Epithelial cell of esophagus (primary cell): Measurements from ENCODE around the gene TFF2.

Experiments
- DNase-seq: peaks from one replicate; pipeline ENCODE4 v3.0.0; 2010; ENCODE audit warnings: low read depth
- H3K4me3 ChIP-seq: 2 replicates; pipeline ENCODE4 v1.5.1; 2011; ENCODE audit warnings: mild to moderate bottlenecking, low read length, control low read depth
- TF ChIP-seq, protein P1 (sequence below): IDR thresholded peaks from 2 replicates; pipeline ENCODE4 v1.5.1; 2011; ENCODE audit warnings: low read depth, mild to moderate bottlenecking, low read length, control low read depth, inconsistent platforms; ENCODE audit not compliant: insufficient read depth; ENCODE audit errors: missing control alignments

The TFF2 gene, protein sequence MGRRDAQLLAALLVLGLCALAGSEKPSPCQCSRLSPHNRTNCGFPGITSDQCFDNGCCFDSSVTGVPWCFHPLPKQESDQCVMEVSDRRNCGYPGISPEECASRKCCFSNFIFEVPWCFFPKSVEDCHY

DNA sequence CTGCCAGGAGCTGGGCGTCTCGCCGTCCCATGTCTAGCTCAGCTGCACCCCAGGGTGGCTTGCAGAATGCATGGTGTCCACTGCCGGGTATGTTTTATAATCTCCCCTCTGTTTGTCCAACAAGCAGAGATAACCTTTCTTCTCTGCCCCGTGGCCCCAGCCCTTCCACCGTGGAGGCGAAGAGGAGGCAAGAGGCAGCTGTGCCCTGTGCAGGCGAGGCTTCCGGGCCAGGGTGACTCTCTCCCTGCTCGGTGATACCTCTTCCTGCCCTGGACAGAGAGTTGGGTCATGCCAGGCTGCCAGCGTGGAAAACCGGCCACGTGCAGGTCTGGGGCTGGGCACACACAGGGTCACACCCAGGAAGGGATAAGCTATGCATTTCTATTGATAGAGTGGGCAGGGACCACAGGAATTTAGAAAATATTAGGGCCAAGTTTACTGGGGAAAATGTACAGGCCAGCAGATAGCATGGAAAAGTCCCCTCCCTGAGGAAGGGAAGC is at the start of gene TFF2:
Gene TFF2 (minus strand): TSS at position 68 of the 500 bp plus-strand sequence. CDS start 37 bp downstream, at position 31.
- TF ChIP-seq, protein P1, sequence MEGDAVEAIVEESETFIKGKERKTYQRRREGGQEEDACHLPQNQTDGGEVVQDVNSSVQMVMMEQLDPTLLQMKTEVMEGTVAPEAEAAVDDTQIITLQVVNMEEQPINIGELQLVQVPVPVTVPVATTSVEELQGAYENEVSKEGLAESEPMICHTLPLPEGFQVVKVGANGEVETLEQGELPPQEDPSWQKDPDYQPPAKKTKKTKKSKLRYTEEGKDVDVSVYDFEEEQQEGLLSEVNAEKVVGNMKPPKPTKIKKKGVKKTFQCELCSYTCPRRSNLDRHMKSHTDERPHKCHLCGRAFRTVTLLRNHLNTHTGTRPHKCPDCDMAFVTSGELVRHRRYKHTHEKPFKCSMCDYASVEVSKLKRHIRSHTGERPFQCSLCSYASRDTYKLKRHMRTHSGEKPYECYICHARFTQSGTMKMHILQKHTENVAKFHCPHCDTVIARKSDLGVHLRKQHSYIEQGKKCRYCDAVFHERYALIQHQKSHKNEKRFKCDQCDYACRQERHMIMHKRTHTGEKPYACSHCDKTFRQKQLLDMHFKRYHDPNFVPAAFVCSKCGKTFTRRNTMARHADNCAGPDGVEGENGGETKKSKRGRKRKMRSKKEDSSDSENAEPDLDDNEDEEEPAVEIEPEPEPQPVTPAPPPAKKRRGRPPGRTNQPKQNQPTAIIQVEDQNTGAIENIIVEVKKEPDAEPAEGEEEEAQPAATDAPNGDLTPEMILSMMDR: no peak
- no peak for DNase-seq
- H3K4me3 ChIP-seq: no peak within 1 kb of the TSS

GRCh38 chr21:42400525-42400924 is 49.7 kb upstream of the TFF2 start:
- H3K4me3 ChIP-seq: no peak overlapping the region
- peak; percentile 34 for DNase-seq
- TF ChIP-seq, protein P1: no peak

- H3K4me3 ChIP-seq: no peak overlapping the region
- no peak for DNase-seq
- TF ChIP-seq, protein P1: no peak
Measured at GRCh38 chr21:42398436-42399028, 47.7 kb upstream of the TFF2 start.

DNA sequence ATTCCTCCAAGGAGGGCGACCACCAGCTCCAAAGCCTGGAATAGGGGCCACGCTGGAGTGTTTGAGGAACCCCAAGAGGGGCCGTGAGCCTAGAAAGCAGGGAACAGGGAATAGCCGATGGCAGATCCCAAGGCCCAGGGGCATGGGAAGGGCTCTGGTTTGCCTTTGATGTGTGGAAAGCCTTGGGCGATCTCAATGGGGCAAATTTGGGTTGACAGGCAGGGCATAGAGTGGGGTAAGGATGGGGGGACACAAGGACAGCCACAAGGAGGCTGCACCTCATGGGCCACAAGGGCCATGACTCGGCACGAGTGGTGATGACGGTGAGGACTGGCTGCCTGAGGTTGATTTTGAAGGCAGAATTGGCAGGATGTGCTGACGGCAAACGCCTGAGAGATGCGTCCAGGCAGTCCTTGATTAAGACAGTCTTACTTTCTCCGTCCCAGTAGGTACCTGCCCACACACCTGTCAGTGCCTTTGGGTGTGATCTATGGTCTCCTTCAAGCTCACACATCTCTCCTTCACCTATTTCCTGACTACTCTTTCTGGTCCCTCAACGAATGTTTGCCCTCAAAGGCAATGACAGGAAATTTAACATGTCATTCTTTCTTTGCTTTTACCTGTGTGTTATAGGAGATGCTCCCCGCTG is 47.1 kb upstream of the TFF2 start:
- TF ChIP-seq, protein P1: no peak
- H3K4me3 ChIP-seq: no peak overlapping the region
- no peak for DNase-seq

DNA sequence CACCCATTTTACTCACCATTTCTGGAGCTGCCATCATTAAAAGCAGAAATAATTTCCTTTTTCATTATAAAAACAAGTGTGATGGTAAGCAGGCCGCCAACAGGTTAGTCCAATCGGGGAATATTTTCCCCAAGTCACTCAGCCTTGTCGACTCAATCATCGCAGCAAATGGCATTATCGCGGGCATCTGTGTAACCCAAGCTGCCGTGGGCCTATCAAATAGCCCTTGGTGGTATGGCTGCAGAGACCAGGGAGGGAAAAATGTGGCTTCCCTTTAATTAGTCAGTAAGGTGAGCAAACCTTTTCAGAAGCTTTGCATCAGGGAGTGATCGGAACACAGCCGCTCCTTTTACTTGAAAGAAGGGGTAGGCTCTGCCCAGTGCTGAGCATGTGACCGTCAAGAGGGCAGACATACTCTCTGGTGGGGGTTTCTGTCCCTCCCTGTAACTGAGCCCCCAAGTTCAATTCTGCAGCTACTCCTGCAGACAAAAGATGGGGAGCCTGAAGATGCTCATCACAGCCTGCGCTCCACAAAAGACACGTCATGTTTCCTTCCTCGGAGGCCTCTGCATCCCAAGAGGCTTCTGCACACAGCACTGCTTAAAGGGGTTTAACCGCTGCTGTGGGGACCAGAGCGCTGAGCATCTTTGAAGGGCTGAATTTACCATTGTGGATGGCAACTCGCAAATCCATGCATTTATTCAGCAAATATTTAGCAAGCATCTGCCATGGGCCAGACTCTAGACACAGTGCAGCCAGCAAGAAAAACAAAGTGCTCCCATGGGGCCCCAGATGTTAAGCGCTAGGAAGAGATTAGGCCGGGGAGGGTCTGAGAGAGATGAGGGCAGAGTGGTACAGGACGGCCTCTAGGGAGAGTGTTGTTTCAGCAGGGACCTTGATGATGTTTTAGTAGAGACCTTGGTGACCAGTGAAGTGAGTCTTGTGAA is 46.3 kb upstream of the TFF2 start:
- no peak for DNase-seq
- TF ChIP-seq, protein P1: no peak

DNA sequence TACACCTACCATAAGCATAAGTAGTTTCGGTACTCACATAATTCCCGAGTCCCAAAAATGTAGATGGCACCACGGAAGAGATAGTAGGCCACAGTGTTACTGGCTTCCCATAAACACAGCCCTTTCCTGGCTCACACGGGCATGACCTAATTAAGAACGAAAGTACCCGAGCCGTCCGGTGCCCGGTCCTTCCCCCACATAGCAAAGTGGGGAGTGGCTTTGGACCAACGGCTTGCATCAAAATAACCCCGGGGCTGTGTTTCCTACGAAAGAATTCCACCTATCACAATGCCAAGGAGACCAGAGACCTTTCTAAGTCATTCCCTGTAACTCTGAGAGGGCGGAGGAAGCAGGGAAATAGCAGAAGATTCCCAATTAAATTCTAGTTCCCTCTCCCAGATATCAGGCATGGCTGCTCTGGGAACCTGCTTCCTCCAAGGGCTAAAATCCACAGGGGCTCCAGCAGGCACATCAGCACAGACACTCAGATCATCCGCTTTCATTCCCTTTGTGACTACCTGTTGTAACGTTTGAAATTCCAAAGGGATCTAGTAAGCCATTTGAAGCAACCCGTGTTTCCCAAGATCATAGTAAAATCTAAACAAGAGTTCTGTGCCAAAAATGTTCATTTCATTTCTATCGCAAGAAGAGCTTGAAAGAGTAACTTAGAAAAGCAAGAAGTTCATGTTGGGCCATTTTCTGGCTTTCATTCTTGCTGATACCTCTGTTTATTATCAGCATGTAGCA is 45.3 kb upstream of the TFF2 start, which contains the start of gene TMPRSS3:
Gene TMPRSS3 (minus strand): TSS at position 148 of the 747 bp plus-strand sequence. CDS start 635 bp downstream, outside the sequence.
- TF ChIP-seq, protein P1: no peak
- no peak within 1 kb of the TSS for H3K4me3 ChIP-seq
- DNase-seq: no peak

More for the DNA sequence above, 46.3 kb upstream of the TFF2 start:
- no peak overlapping the region for H3K4me3 ChIP-seq
